Fibroblast of skin of left quadriceps (primary cell): ENCODE data around the gene SHC2.
"Not testable (repeated sequence)": the region's sequence is repeated elsewhere in the genome, so short reads cannot be mapped to it uniquely, and the experiment has no call there.

Source experiments
- DNase-seq, 2 experiments: peaks; one replicate each; pipeline ENCODE4 v3.0.0-alpha.2; 2013; ENCODE audit warnings: low read depth in 2 of 2

The SHC2 gene

DNA sequence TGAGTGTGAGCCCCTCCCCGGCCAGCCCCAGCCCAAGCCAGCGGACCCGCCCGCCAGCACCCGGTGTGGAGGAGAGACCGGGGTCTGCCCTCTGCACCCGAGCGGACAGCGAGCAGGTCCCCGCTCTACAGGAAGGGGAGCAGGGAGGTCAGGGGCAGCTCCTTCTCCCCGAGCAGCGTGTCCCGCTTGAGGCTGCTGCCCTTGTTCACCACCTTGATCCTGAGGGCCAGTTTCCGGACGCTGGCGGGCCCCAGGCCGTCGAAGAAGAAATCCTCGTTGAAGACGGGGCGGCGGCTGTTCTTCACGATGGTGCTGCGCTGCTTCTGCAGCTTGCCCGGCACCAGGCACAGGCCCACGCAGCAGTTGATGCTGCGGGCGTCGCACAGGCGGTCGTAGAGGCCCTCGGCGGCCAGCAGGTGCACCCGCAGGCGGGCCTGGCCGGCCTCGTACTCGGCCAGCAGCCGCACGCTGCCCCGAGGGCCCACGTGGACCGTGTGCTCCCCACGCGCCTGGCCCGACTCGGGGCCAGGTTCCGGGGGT, 53.8 kb downstream of the SHC2 start:
- DNase-seq, result no peak

- no peak for DNase-seq
These were observed 54.6 kb downstream of the SHC2 start for GRCh38 chr19:406135-406781.

DNA sequence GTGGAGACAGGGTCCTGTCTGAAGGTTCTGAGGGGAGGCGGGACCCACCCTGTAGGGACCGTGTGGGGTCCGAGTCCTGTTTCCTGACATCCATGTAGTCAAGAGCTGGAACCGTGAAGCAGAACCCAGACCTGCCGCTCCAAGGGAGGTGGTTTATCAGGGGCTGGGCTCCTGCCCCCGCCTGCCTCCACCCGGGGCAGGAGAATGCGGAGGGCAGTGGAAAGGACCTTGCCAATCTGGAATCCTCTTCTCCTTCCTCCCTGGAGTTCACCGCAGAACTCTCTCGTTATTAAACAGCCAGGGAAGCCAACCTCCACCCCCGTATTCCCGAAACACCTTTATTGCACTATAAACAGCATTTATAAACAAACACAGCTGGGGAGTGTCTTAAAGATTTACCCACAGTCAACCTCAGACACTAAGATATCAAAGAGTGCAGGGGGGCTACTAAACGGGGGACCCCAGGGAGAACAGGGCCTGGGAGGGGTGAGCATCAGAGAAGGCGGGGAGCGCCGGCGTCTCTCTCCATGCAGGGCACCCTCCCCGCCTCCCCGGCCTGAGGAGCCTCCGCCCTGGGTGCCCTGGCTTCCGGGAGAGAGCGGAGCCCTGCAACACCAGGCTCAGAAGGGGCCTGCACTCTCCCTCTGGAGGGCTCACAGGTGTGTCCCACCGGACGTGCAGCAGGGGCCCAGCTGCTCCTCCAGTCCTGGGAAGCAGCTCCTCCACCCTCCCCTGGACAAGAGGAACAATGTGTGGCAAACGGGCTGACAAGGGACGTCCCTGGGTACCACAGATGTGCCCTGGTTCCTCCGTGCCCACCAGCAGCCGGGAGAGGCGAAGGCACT, 55.5 kb downstream of the SHC2 start:
- no peak for DNase-seq

- no peak for DNase-seq
These were observed 57.4 kb downstream of the SHC2 start for GRCh38 chr19:403221-404027.

- no peak for DNase-seq
These were observed 58.0 kb downstream of the SHC2 start for GRCh38 chr19:402786-403185.

DNA sequence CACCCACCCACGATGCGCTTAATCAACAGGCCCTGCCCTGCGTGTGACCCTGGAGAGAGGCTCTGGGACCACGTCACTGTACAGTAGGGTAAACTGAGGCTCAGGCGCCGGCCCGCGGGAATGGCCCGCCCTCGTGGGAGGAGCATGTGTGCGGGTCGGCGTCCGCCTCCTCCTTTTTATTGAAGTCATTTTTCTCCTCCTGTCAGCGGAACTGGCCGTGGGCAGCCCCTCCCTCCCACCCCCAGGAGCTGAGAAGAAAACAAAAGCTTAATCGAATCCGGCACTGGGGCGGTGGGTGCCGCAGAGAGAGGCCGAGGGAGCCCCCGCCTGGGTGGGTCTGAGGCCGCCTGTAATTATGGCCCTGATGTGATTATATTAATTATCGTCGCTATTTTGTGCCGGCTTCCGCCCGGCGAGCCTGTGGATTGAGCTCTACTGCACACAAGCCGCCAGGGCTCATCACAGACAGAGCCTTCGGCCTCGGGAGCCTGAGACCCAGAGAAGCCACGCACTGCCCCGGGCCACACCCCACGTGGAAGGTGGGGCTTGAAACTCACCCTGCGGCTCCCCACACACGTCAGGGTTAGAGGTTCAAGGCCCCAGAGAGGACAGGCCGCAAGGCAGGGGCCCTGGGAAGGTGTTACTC, 58.8 kb downstream of the SHC2 start:
- DNase-seq, result no peak

DNA sequence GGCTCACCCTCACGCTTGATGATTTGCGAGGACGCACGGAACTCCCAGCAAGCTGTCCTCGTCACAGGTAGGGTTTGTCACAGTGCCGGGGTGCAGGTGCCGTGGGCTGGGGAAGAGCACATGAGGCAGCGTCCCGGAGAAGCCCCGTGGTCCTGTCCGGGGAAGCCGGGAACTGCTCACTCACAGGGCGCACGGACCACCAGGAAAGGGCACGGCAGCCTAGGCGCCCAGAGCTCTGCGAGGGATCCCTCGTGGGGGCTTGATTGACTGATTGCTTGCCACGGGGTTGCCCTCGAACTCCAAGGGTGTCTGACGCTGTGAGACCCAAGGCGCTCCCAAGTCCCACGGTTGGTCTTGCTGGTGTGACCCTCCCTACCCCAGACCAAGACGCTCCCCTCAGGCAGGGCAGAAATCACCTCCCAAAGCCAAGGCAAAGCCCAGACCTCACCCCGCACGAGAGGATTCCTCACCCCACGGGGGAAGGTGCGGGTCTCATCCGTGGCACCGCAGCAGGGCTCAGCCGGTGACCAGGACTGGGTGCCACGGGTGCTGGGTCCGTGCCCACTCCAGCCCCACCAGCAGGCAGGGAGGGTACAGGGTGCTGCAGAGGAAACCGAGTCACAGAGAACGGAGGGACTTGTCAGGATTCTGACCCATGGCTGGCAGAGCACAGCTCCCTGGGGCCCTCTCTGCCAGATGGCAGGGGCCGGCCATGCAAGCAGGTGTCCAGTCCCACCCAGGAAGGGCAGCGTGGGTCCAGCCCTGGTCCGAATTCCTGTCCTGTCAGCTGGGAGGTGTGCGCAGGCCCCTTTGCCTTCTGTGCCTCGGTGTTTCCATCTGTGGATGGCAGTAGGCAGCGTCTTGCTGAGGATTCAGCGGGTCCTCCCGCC, 59.6 kb downstream of the SHC2 start:
- no peak for DNase-seq

- no peak for DNase-seq
These were observed 61.5 kb downstream of the SHC2 start for GRCh38 chr19:399370-399769.

DNA sequence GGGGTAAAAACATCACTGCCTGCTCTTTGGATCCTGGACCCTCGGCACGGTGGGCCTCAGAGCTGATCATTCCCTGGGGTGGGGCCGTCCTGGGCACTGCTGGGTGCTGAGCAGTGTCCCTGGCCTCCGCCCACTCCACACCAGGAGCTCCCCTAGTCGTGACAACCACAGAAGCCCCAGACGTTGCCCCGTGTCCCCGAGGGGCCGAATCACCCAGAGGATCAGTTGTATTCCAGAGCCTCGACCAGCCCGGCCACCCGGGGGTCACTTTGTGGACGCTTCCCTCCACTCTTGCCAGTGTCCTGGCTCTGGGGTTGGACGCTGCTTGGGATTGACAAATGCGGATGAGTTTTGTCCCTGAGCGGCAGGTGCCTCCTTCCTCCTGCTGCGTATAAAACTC, 62.1 kb downstream of the SHC2 start:
- DNase-seq, result no peak

GRCh38 chr19:397941-398706, 62.7 kb downstream of the SHC2 start:
- no peak for DNase-seq

- DNase-seq, result no peak
These were observed 63.5 kb downstream of the SHC2 start for GRCh38 chr19:397321-397720.

DNA sequence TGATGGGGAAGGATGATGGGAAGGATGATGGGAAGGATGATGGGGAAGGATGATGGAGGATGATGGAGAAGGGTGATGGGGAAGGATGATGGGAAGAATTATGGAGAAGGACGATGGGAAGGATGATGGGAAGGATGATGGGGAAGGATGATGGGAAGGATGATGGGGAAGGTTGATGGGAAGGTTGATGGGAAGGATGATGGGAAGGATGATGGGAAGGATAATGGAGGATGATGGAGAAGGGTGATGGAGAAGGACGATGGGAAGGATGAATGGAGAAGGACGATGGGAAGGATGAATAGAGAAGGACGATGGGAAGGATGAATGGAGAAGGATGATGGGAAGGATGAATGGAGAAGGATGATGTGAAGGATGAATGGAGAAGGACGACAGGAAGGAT, 65.4 kb downstream of the SHC2 start:
- DNase-seq, result no peak

GRCh38 chr19:394857-395256, 66.0 kb downstream of the SHC2 start:
- DNase-seq, result not testable (repeated sequence)

GRCh38 chr19:393560-393959, 67.3 kb downstream of the SHC2 start:
- DNase-seq, result not testable (repeated sequence)

DNA sequence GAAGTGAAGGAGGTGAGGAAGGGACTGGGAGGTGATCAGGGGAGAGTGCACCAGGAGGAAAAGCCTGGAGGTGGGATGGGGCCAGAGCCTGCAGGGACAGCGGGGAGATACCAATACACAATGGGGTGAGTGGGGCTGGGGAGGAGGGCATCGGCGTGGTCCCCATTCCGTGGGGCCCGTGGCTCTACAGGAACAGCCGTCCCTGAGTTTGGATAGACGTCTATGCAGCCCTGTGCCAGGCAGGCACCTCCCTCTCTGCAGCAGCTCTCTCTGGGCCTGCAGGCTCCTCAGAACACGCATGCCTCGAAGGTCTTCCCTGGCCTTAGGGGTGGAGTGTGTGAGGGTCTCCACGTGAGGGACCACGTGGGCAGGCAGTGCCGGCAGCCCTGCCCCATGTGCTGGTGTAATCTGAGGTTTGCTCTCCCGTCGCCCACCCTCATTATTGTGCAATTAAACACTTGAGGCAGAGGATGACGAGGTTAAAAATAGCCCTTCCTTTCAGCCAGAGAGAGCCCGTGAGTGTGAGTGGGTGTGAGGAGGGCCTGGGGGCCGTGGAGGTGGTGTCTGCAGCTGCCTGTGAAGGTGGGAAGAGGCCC, 68.4 kb downstream of the SHC2 start:
- no peak for DNase-seq

DNA sequence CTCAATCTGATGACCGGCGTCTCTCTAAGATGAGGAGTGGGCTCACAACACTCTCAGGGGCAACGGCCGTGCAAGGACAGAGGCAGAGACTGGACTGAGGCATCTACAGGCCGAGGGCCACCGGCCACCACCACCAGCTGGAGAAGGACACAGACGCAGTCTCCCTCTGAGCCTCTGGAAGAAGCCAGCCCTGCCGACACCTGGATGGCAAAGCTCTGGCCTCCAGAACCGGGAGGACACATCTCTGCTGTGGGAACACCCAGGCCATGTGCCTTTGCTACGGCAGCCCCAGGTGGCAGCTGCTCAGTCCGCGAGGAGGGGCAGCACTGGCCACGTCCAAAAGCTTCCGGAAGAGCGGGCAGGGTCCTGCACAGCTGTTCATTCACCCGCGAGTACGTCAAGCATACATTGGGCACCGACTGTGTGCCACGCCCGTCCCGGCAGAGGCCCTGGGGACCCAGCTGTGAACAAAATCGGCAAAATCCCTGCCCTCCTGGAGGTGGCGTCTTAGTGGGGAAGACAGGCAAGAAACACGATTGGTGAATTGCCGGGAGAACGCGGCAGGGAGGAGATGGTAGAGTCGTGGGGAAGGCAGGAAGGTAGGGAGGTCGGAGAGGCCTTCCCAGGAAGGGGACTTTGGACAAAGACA, 69.0 kb downstream of the SHC2 start:
- no peak for DNase-seq

- no peak for DNase-seq
These were observed 69.7 kb downstream of the SHC2 start for GRCh38 chr19:391207-391557.

DNA sequence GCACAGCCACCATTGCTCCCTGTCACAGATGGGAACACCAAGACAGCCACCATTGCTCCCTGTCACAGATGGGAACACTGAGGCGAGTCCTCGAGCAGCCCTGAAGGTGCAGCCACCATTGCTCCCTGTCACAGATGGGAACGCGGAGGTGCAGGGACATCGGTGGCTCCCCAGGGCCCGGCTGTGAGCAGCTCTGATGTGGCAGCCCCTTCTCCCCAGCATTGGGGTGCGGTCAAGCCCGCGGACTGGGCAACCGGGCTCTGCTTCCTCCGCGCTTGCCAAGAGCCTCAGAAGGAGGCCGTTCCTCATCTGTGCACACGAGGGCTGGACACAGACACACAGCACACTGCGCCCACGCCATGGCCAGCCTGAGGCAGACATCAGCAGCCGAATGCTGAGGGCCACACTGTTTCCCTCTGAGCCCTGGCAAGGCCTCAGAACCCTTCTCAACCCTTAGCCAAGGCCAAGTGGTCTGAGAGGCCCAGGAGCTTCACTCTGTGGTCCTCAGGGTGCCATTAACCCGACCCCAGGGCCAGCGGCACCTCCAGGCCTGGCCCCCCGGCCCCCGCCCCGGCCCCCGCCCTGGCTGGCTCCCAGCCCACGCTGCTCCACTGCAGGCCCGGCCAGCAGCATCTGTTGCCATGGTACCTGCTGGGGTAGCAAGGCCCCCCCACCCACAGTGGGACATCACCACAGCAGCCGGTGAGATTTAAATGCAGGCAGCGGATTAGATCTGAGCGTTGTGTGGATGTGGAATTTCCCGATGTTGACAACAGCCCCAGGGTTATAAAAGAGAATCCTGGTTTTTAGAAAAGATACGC, 70.2 kb downstream of the SHC2 start:
- DNase-seq, result no peak
